ENCODE results near the gene GFRA3. TPM values are rescaled to one million over a fixed set of nuclear protein-coding genes. Genes with fewer than 3 reads are reported as not detected.

Gene GFRA3
- total and polyA plus RNA-seq, 4 donors = 0.55 to 3.2 TPM; not detected in 2

Other genes with a start within 250 kb of the GFRA3 start
- 10 to 100 TPM; 66.5 to 69.0 TPM for gene FAM13B, start 241.5 kb downstream of the GFRA3 start, total RNA-seq
- 10 to 100 TPM; 26.0 to 29.6 TPM for gene FAM13B, start 241.5 kb downstream of the GFRA3 start, polyA plus RNA-seq
- not detected for gene WNT8A, start 190.6 kb downstream of the GFRA3 start, total RNA-seq
- gene WNT8A, start 190.6 kb downstream of the GFRA3 start, polyA plus RNA-seq = not detected
- gene NME5, start 135.2 kb downstream of the GFRA3 start, total RNA-seq = 1 to 10 TPM in 1 of 2 donors, under 1 TPM in 1; 0.58 to 2.1 TPM
- gene NME5, start 135.2 kb downstream of the GFRA3 start, polyA plus RNA-seq = 1 to 10 TPM in 1 of 2 donors, not detected in 1; 2.6 TPM
- 10 to 100 TPM; 36.0 to 60.6 TPM for gene BRD8, start 96.0 kb downstream of the GFRA3 start, total RNA-seq
- 10 to 100 TPM; 21.2 to 62.6 TPM for gene BRD8, start 96.0 kb downstream of the GFRA3 start, polyA plus RNA-seq
- gene KIF20A, start 95.5 kb downstream of the GFRA3 start, total RNA-seq = 1 to 10 TPM in 1 of 2 donors, under 1 TPM in 1; 0.26 to 1.9 TPM
- 1 to 10 TPM in 1 of 2 donors, under 1 TPM in 1; 0.10 to 1.4 TPM for gene KIF20A, start 95.5 kb downstream of the GFRA3 start, polyA plus RNA-seq
- gene CDC23, start 61.3 kb downstream of the GFRA3 start, total RNA-seq = 10 to 100 TPM; 17.8 to 21.1 TPM
- gene CDC23, start 61.3 kb downstream of the GFRA3 start, polyA plus RNA-seq = 10 to 100 TPM in 1 of 2 donors, 1 to 10 TPM in 1; 5.8 to 15.6 TPM
- gene CDC25C, start 57.2 kb upstream of the GFRA3 start, total RNA-seq = not detected
- under 1 TPM in 1 of 2 donors, not detected in 1; 0.38 TPM for gene CDC25C, start 57.2 kb upstream of the GFRA3 start, polyA plus RNA-seq
- gene FAM53C, start 63.6 kb upstream of the GFRA3 start, total RNA-seq = 10 to 100 TPM; 25.8 to 26.7 TPM
- gene FAM53C, start 63.6 kb upstream of the GFRA3 start, polyA plus RNA-seq = 10 to 100 TPM in 1 of 2 donors, 1 to 10 TPM in 1; 9.9 to 14.7 TPM
- gene KDM3B, start 78.1 kb upstream of the GFRA3 start, total RNA-seq = 10 to 100 TPM; 55.9 to 66.0 TPM
- 10 to 100 TPM; 17.4 to 27.2 TPM for gene KDM3B, start 78.1 kb upstream of the GFRA3 start, polyA plus RNA-seq
- 10 to 100 TPM in 1 of 2 donors, 1 to 10 TPM in 1; 6.6 to 19.2 TPM for gene REEP2, start 164.4 kb upstream of the GFRA3 start, total RNA-seq
- 10 to 100 TPM in 1 of 2 donors, 1 to 10 TPM in 1; 6.4 to 21.9 TPM for gene REEP2, start 164.4 kb upstream of the GFRA3 start, polyA plus RNA-seq
- 100 to 1,000 TPM; 158 to 669 TPM for gene EGR1, start 190.9 kb upstream of the GFRA3 start, total RNA-seq
- 100 to 1,000 TPM in 1 of 2 donors, 10 to 100 TPM in 1; 61.5 to 300 TPM for gene EGR1, start 190.9 kb upstream of the GFRA3 start, polyA plus RNA-seq